Measurements from ENCODE around the gene NCEH1.
"Not testable (repeated sequence)": the region's sequence is repeated elsewhere in the genome, so short reads cannot be mapped to it uniquely, and the experiment has no call there.

DNA sequence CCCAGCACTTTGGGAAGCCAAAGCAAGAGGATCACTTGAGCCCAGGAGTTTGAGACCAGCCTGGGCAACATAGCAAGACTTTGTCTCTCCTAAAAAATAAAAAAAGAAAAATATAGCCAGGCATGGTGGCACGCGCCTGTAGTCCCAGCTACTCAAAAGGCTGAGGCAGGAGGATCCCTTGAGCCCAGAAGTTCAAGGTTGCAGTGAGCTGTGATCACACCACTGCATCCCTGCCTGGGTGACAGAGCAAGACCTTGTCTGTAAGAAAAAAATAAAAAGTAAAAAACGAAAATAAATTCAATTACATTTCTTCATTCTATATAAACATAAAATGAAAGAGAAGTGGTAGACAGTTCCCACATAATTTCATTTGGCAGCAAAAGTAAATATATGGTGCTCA lies 8.1 kb downstream of the NCEH1 start:
- TF ChIP-seq, protein P1, sequence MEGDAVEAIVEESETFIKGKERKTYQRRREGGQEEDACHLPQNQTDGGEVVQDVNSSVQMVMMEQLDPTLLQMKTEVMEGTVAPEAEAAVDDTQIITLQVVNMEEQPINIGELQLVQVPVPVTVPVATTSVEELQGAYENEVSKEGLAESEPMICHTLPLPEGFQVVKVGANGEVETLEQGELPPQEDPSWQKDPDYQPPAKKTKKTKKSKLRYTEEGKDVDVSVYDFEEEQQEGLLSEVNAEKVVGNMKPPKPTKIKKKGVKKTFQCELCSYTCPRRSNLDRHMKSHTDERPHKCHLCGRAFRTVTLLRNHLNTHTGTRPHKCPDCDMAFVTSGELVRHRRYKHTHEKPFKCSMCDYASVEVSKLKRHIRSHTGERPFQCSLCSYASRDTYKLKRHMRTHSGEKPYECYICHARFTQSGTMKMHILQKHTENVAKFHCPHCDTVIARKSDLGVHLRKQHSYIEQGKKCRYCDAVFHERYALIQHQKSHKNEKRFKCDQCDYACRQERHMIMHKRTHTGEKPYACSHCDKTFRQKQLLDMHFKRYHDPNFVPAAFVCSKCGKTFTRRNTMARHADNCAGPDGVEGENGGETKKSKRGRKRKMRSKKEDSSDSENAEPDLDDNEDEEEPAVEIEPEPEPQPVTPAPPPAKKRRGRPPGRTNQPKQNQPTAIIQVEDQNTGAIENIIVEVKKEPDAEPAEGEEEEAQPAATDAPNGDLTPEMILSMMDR (conservative IDR thresholded peaks at IDR 0.05): not testable (repeated sequence)
- TF ChIP-seq EZH2 (IDR thresholded peaks at IDR 0.05; ENCODE audit: low read depth): not testable (repeated sequence)
